ENCODE results near the gene SCRN1. TPM values are rescaled to one million over a fixed set of nuclear protein-coding genes. Genes with fewer than 3 reads are reported as not detected.

The SCRN1 gene, protein sequence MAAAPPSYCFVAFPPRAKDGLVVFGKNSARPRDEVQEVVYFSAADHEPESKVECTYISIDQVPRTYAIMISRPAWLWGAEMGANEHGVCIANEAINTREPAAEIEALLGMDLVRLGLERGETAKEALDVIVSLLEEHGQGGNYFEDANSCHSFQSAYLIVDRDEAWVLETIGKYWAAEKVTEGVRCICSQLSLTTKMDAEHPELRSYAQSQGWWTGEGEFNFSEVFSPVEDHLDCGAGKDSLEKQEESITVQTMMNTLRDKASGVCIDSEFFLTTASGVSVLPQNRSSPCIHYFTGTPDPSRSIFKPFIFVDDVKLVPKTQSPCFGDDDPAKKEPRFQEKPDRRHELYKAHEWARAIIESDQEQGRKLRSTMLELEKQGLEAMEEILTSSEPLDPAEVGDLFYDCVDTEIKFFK
- 75.0 and 91.1 TPM in 2 replicates for polyA plus RNA-seq (2014; cell fraction: cytosol; rRNA removed)
- polyA plus RNA-seq (2014; cell fraction: nucleus; rRNA removed) = 45.7 and 50.0 TPM in 2 replicates

DNA sequence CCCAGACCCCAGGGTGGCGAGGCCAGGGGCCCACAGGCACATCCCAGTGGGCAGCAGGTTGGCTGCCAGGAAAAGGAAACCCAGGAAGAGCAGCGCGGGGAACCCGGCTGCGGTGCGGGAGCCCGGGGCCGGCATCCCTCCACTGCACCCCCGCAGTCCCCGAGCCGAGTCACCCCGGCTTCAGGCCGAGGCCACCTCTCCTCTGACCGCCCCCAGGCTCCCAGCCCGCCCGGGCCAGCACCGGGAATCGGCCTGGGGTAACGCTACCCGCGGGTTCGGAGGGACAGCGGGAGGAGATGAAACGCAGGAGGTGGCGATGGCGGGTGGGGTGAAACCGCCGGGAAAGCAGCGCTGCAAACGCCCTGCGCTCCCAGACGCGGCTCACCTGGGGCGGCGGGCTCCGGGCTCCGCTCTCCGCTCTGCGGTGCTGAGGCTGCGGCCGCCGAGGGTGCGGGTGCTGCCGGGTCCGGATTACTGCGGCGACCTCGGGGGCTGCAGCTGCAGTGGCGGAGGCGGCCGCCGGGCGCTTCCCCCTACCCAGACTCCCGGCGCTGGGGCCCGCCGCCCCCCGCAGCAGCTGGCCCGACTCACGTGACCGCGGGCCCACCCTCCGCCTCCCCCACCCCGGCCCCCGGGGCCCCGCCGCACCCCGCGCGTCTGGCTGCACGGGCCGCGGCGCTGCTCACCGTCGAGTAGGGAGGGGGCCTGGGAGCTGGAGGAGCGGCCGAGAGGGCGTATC is at the start of gene SCRN1:
Gene SCRN1, minus strand, starts transcription at position 545 of the 739 bp plus-strand sequence. CDS start 20,734 bp downstream, outside the sequence.
- peak; percentile 71 for DNase-seq (ENCODE audit: low spot score)

DNA sequence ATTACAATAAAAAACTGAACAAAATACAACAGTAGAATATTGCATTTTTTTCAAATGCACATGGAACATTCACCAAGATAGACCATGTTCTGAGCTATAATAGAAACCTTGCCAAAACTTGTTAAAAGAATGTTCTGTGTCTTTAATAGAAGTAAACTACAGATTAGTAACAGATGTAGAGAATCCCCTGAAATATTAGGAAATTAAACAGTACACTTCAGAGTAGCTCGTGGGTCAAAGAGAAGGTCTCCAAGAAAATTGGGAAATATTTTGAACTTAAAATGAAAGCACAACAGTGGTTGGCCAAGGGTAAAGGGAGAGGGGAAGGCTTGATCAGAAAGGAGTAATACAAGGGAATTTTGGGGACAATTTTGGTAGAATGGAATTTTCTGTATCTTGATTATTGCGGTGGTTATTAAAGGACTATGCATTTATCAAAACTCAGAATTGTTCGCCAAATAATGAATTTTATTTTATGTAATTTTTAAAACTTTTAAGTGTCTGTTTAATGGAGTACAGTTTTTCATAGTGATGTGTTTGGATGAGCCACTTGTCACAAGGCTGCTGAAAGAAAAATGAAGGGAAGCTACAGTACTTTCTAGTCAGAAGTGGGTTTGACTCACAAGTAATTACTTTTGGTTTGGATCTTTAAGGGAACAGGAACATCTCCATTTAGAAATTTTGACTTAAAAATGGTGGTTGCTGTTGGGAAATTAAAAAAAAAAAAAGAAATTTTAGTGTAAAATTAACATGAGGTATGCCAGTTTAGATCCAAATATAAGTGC is 48.8 kb upstream of the SCRN1 start:
- no peak for DNase-seq (ENCODE audit: low spot score)

DNA sequence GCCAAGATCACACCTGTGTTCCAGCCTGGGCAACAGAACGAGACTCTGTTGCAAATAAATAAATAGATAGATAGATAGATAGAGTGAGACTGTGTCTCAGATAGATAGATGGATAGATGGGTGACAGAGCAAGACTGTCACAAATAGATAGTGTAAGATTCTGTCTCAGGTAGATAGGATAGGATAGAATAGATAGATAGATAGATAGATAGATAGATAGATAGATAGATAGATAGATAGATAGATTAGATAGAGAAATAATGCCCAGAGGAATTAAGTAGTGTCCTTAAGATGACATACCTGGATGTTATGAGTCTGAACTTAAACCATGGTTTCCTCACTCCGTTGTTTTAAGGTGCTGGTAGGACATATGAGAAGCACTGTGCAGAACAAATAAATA is 46.6 kb upstream of the SCRN1 start:
- no peak for DNase-seq (ENCODE audit: low spot score)

DNA sequence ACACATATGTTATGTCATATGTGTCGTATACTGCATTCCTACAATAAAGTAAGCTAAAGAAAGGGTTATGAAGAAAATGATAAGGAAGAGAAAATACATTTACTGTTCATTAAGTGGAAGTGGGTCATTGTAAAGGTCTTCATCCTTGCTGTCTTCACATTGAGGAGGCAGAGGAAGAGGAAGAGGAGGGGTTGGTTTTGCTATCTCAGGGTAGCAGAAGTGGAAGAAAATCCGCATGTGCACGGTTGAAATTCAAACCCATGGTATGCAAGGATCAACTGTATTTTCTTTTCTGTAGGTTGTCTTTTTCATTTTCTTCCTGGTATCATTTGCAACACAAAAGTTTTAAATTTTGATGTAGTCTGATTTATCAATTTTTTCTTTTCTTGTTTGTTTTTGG is 44.9 kb upstream of the SCRN1 start:
- DNase-seq (ENCODE audit: low spot score) = no peak

DNA sequence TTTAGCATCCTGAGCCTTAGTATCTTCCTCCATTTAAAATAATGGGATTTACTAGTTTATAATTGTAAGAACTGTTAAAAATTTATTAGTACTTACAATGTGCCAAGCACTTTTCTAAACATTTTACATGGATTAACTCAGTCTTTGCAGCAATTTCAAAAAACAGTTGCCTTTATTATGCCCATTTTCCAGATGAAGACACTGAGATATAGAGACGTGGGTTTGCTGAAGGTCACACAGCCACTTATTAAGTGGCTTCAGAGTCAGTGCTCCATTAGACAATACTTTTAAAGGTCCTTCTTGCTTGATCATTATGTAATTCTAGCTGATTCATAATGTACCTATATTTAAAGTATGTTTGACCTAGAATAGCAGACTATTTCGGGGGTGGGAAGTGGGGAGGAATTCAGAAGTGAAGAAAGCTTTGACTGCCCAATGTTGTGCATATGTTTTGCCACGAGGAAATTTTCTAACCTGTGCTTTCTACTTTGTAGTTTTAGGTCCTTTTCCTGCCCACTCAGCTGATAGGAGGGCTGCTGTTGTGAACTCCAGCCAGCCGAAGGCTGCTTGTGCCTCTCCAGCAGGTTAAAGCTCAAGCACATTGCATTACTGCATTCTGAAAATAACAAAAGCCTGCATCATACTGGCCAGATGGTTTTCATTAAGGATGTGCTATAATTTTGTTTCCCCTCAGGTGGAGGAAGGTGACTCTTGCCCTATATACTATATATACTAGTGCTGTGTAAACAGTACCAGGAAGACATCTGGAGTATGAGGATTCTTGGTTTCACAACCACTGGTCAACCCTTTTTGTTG is 42.9 kb upstream of the SCRN1 start:
- DNase-seq (ENCODE audit: low spot score) = peak; percentile 46

DNA sequence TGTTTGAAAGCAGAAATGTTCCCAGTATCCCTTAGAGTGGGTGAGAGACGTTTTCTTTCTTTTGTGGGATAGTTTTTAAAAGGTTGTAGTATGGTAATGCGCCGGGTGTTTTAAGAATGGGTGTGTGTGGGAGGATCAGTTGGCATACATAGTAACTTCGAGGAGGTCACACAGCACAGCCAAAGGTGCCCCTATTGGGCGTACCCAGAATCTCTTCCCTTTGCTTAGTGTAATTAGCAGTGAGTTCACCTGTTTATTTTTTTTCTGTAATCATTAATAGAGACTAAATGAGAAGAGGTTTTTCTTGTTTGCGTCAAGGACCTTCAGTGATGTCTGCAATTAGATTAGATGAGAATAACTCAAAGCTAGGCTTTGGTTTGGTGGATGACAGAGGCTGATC is 40.1 kb upstream of the SCRN1 start:
- DNase-seq (ENCODE audit: low spot score) = no peak

DNA sequence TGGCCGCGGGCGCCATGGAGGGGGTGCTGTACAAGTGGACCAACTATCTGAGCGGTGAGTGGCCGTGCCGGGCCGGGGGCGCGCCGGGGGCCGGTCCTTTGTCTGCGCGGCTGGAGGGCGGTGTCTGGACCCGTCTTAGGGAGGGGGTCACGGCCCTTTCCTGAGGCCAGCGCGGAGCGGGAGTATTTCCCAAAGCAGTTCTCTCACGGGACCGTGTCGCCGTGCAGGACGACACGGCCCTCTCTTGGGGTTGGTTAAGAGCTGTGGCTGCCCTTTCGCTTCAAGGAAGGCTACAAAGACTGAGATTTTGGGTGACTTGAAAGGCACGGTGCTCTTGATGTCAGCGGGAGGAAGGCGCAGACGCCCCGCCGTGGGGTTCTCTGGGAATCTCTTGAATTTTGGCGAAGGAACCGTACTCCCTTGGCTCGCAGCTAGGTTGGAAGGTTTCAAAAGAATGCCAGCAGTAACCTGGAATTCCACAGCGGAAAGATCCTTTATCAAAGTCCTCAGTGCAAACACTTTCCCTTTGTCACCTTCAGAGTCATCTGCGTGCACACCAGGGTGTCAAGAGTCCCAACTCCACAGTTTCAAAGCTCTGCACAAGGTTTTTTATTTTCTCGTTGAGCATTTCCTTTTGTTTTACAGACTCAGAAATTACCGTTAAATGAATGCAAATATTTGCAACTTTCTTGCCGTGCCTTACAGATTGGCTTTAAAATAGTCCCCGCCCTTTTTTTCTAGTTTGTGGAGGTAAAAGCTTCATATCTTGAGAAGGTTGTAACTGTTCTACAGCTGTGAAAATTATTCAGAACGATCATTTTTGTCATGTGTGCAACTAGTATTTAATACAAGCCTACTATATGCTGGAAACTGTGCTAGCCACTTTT is 39.4 kb upstream of the SCRN1 start:
- peak; percentile 57 for DNase-seq (ENCODE audit: low spot score)

DNA sequence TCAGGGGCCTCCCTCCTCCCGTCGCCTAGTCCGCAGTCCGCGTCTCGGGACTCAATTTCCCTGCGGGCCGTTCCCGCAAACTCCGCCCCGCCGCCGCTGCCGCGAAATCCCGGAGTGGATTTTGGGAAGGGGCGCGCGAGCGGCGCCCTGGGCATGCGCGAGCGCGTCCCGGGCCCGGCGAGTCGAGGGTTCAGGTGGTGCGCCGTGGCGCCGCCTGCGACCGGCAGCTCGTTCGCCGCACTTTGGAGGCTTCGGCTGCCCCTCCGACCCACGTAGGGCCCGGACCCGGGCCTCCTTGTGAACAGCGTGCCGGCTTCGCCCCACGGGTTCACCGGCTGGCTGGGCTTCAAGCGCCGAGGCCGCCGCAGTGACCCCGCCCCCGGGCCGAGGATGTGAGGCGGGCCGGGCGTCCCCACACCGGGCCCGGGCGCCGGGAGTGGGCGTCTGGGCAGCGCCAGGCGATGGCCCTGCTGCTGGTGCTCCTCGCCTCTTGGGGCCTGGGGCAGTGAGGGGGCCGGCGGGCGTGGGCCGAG is 38.7 kb upstream of the SCRN1 start, which contains the start of gene PLEKHA8:
Gene PLEKHA8, plus strand, starts transcription at position 197 of the 533 bp plus-strand sequence. CDS start 351 bp downstream, outside the sequence.
- peak; percentile 92 for DNase-seq (ENCODE audit: low spot score)

DNA sequence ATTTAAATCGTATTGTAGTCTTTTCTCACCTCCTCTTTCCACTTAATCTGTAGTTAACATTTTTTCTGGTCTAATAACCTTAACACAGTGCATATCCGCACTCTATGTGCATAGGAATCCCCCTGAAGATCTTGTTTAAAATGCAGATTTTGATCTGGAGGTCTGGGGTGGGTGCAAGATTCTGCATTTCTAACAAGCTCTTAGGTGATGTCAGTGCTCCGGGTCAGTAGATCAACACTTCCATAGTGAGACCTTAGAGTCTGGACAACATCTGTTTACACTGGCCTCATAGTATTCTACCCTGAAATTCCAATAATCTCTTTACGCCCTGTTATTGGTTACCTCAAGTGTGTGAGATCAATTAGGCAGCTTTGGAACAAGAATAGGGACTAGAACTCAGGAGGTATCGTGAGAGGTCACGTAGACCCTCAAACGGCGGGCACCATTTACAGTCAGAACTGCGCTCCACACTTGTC is 38.2 kb upstream of the SCRN1 start:
- DNase-seq (ENCODE audit: low spot score) = no peak

DNA sequence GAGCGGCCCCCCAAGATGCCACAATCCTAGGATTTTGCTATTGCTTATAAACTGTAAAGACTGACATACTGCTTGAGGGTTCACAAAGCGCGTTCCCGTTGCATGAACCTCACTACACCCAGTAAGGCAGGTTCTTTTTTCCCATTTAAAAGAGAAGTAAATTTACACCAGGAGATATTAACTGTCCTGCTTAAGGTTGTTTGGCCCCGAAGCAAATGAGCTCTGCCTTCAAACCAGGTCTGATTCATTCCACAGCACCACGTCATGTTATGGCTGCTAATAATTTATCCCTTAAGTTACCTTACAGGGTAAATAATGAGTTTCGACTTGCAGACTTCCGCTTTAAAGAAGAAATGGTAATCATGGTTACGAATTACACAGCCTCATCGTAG is 37.5 kb upstream of the SCRN1 start:
- no peak for DNase-seq (ENCODE audit: low spot score)

DNA sequence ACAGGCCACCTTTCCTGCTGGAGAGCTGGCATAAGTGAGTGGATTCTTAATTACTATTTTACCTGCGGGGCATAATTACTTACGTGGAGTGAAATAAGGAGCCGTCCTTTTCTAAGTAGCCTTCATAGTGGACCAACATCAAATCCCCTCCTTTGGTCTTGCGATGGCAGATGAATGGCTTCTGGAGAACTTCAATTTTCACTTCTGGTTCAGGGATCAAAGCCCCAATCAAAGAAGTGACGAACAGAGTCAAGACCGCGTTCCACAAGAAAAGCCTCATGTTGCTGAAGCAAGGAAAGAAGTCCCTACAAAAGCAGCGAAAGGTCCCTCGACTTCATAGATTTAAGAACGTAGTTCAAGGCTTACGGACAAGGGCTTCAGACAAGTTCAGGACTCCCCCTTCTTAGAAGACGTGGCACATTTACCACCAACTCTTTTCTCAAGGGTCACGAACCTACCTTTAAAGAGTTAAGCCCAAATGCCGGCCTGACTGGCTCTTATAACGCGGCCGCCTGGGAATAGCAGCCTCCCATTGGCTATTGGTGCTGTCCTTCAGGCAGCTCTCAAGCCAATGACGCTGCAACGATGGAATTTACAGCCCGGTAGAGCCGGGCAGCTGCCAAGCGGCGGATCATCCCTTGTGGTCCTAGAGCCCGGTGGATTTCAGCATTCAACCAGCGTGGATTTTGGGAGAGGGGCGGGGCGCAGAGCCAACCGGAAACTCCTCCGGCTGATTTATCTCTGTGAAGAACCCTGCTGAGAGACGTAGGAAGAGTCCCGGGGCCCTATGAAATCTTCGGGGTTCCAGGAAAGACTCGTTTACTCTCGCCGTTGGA is 36.8 kb upstream of the SCRN1 start, which contains the start of gene FKBP14:
Gene FKBP14, minus strand, starts transcription at position 474 of the 836 bp plus-strand sequence. Its CDS starts 194 bp downstream, at position 280.
- DNase-seq (ENCODE audit: low spot score) = peak; percentile 99

DNA sequence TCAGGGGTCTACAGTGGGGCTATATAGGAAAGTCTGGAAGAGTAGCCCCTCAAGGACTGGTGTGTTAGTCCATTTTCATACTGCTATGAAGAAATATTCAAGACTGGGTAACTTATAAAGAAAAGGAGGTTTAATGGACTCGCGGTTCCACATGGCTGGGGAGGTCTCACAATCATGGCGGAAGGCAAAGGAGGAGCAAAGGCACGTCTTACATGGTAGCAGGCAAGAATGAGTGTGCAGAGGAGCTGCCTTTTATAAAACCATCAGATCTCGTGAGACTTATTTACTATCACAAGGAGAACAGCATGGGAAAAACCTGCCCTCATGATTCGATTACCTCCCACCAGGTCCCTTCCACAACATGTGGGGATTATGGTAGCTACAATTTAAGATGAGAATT is 33.9 kb upstream of the SCRN1 start:
- DNase-seq (ENCODE audit: low spot score) = no peak

DNA sequence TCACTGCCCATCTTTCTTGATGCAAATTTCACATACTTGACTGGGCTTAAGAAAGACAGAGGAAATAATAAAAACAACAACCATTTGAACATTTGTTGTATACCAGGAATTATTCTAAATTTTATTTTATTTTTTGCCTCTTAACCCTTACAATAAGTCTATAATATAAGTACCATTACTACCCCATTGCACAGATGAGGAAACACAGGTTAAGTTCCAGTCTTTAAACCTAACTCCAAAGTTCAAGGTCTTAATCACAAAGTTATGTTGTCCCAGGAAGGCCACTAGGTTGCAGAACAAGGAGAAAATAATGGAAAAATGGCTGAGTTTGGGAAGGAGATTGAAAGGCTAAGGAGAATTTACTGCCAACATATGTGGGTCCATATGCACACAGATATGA is 33.4 kb upstream of the SCRN1 start:
- DNase-seq (ENCODE audit: low spot score) = no peak

DNA sequence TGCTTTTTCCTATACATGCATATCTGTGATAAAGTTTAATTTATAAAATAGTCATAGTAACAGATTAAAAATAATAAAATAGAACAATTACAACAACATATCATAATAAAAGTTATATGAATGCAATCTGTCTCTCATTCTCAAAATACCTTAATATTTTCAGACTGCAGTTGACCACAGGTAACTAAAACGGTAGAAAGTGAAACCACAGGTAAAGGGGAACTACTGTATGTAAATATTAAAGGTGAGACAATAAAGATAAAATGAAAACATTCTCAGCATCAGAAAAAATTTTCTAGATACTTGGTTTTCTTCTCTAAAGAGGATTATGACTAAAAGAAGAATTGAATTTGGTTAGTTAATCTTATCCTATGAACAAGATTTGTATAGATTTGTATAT is 30.9 kb upstream of the SCRN1 start:
- DNase-seq (ENCODE audit: low spot score) = no peak

DNA sequence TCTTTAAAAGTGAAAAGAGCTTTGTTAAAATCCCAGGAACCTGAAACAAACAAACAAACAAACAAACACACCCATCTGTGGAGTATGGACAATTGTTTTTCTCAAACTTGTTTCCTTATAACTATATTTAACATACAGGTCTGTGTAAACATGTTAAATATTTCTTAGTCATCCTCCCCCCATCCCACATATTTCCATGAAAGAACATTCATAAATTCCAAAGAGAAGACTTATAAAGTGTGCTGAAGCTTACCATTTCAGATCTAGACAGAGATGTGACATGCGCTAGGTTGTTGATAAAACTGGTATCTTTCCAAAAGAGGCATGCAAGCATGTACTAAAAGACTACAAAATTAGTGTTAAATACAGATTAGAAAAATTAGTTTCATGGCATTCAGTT is 30.4 kb upstream of the SCRN1 start:
- DNase-seq (ENCODE audit: low spot score) = no peak

DNA sequence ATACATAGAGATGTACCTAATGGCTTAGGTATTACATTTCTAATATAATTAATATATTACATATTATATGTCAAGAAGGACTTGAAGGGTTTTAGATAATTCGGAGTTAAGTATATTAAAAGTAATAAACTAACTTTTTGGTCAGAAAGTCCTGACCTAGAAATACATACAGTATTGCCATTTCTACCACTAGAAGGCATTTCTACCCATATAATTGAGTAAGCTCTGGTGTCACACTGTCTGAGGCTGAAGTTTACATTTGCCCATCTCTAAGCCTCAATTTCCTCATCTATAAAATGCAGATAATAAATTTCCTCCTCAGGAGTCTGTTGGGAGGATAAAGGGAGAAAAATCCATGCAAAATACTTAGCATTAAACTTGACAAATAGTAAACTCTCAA is 29.8 kb upstream of the SCRN1 start:
- DNase-seq (ENCODE audit: low spot score) = no peak

DNA sequence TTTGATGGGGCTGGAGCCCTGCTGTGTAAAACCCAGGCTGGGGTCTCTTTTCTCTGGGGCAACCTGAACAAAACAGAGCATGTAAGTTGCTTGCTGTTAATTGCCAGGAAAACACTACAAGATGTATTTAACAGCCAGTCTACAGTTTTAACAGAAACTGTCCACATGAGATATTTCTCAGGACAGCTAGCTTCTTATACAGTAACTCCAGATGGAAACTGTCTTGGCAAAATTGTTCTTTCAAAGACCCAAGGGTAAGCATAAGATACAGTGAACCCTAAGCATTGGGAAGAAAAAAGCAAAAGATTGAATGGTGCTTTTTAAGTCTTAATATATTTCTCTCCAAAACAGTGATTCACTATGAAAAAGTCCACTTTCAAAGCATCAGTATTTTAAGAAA is 28.9 kb upstream of the SCRN1 start:
- DNase-seq (ENCODE audit: low spot score) = no peak

DNA sequence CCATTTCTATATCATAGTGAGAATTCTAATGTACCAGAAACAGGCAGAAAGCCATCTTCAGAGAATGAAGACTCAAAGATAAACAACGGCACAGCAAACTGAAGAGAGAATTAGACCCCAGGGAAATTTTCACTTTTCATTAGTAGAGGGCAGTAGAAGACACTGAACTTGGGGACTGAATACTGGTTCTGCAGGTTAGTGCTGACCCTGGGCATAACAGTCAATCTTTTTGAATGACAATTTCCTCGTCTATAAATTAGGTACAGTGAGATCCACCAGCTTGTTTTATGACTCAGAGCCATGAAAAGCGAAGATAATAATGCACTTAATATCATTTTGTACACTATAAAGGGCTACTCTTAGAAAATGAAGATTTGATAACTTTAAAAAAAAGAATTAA is 23.2 kb upstream of the SCRN1 start:
- DNase-seq (ENCODE audit: low spot score) = no peak
